ENCODE measurements around the gene CACNB3. TPM values are rescaled to one million over a fixed set of nuclear protein-coding genes. Genes with fewer than 3 reads are reported as not detected.

CACNB3 gene
- total RNA-seq = 27.5 and 37.7 TPM in 2 replicates

DNA sequence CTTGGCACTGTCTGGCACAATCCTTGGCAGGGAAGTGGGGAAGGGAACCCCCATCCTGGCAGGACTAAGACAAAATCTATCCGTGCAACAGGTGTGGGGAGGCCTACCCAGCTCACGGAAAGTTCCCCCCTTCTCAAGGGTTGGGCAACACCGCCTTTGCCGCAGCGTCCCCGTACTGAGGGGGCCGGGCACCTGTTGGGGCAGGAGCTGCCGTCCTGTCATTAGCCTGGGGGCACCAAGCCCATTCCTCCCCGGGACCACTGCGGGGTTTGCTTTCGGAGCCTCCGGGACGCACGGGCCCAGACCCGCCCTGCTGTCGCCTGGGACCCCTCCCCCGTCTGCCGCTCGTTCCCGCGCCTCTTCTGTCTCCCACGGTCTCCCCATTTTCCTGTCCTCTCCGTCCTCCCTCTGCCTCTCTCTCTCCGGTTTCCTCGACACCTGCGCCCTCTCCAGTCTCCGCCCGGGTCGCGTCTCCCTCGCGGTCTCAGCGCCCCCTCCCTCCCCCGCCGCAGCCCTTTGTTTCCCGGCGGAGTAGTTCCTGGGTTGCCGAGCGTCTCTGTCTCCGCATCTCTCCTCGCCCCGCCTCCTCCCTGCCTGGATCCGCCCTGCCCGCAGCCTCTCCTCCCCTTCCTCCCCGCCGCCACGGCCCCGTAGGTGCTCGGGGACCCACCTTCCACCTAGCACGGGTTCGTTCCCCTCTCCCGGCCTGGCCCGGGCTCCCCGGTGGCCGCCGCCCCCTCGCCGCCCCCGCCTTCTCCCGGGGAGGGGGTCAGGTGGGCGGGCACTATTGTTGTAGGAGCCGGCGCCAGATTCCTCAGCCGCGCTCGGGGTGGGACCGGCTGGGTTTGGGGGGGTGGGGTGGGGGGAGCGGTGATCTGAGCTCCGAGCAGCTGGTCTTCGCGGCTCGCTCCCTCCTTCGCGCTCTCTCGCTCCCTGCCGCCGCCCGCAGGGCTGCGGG, at the start of gene CACNB3:
CACNB3 (plus strand) TSS at position 624 of the 958 bp plus-strand sequence. CDS start 434 bp downstream, outside the sequence.

DNA sequence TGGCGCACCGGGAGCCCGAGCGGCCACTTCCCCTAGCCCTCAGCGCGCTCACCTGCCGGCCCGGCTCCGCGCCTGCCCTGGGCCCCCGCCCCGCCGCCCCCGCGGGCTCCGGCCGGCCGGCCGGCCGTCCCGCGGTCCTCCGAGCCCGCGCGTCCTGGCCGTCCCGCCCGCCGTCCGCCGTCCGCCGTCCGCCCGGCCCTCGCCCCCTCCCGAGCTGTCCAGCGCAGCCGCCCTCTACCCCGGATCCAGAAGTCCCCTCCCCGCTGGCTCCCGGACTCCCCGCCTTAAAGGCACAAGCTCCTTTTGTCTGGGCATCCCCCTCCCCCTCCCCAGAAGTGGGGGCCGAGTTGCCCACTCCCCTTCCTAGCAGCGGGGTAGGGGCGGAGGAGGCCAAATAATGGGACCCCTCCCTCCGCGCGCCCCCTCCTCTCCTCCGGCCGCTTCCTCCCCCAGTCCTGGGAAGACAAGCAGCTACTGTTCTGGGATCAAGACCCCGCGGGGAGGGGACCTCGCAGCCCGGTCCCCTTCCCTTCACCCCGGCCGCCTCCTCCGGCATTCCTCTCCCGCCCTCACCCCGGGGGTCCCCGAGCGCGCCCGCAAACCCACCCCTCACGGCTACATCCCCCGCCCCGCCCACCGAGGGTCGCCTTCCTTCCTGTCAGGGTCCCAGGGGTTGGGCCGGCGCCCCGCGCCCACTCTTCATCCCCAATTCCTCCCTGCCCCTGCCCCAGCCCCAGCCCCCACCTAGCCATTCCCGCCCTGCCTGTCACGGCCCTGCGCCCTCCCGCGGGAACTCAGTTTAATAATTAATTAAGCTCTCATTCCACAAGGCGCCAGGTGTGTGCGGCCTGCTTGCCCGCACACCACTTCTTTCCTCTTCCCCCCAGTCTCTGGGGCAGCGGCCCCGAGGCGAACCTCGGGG, 29.2 kb upstream of the CACNB3 start, which contains the start of gene ADCY6:
ADCY6 (minus strand) TSS at position 236 of the 922 bp plus-strand sequence. CDS start 5,655 bp downstream, outside the sequence.

DNA sequence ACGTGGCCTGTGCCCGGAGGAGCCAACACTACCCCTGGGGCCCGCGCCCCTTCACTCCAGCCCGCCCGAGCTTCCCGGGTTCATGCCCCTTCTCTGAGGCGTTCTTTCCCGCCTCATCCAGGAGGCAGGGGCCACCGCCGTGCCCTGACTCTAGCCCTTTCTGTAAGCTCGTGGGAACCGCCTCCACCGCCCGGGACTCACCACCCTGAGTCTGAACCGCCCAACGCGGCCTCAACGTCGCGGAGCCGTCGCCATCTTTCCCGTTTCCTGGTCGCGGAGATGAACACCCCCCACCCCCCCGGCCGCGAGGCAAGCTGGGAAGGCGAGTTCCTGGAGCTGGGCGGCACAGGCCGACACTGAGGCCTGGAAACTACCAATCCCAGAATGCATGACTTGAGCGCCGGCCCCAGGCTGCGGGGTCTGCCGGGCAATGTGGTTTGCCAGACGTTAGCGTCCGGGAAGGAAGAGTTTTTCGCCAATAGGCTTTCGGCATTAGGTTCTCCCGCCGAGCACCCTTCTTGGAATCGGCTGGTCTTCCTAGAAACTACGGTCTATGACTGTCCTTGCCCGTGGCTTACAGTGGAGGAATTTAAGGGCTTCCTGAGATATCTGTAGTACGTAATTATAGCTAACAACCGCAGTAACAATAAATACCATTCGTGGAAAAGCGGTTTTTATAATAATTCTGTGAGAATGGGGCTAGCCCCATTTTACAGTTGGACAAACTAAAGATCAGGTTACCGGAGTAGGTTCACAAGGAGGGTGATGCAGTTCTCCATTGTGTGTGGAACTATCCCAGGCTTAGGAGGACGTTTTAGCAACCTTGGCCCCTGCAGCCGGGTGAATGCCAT, 33.8 kb downstream of the CACNB3 start, which contains the start of gene DDX23:
DDX23 (minus strand) TSS at position 281 of the 851 bp plus-strand sequence. CDS start 6,381 bp downstream, outside the sequence.

DNA sequence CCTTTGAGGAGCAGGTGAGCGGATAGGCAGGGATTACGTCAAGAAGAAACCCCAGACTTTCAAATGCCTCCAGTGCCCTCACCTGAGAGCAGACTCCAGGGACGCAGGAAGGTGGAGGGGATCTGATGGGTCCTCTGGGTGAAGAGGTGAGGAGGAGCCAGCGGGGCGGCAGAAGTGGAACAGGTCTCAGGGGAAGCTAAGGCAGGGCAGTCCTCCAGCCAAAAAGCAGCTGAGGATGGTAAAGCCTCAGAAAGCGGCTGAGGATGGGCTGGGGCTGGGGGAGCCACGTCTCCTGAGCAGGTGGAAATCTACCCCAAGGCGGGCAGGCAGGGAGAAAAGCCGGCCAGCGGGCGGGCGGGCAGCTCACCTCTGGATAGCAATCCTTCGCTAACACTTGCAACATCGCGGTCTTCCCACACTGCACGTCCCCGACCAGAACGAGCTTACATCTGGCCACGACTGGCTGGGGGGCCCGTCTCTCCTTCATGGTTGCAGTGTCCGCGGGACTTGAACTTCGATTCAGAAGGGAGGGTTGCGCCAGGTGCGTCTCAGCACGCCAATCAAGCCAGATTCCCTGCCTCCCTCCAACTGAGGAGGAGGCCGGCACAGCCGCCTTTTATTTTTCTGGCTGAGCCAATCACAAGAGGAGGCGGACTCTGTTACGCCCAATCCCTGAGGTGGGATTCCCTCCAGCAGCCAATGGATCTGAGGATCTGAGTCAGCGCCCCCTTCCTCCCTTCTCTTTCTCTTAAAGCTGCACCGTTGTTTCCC, 47.2 kb downstream of the CACNB3 start, which contains the start of gene RND1:
RND1 (minus strand) TSS at position 590 of the 771 bp plus-strand sequence; CDS start at position 487, 103 bp downstream.

Other genes with a start within 250 kb of the CACNB3 start
- not detected in 2 replicates for gene LALBA, start 248.4 kb upstream of the CACNB3 start, total RNA-seq
- gene KANSL2, start 136.3 kb upstream of the CACNB3 start, total RNA-seq = 45.3 and 45.7 TPM in 2 replicates
- 18.6 and 20.1 TPM in 2 replicates for gene CCNT1, start 101.8 kb upstream of the CACNB3 start, total RNA-seq
- 15.8 and 42.2 TPM in 2 replicates for gene ADCY6, start 29.4 kb upstream of the CACNB3 start, total RNA-seq
- 46.5 and 49.5 TPM in 2 replicates for gene DDX23, start 33.7 kb downstream of the CACNB3 start, total RNA-seq
- gene RND1, start 47.4 kb downstream of the CACNB3 start, total RNA-seq = 3.4 TPM in 1 of 2 replicates, not detected in the other
- 40.2 and 48.4 TPM in 2 replicates for gene FKBP11, start 107.0 kb downstream of the CACNB3 start, total RNA-seq
- gene ARF3, start 139.0 kb downstream of the CACNB3 start, total RNA-seq = 66.7 and 91.0 TPM in 2 replicates
- not detected in 2 replicates for gene WNT10B, start 153.2 kb downstream of the CACNB3 start, total RNA-seq
- not detected in 2 replicates for gene WNT1, start 159.8 kb downstream of the CACNB3 start, total RNA-seq
- under 0.01 and 1.4 TPM in 2 replicates for gene DDN, start 180.9 kb downstream of the CACNB3 start, total RNA-seq
- 72.3 and 79.4 TPM in 2 replicates for gene PRKAG1, start 200.3 kb downstream of the CACNB3 start, total RNA-seq
- gene KMT2D, start 242.3 kb downstream of the CACNB3 start, total RNA-seq = 16.4 and 42.4 TPM in 2 replicates

Data from epithelial cell of alveolus of lung (primary cell).